HG02610 (cell line): Measurements from ENCODE around the gene ARL6IP4.
A peak's percentile ranks its signal among the peaks of the same experiment; 100 is the strongest.
"Not testable (repeated sequence)": the region's sequence is repeated elsewhere in the genome, so short reads cannot be mapped to it uniquely, and the experiment has no call there.

ENCODE experiments used
- ATAC-seq: cut with Tn5 transposase; IDR thresholded peaks from one replicate; pipeline ENCODE4 v1.9.1; 2021; ENCODE audit warnings: mild to moderate bottlenecking, moderate library complexity; ENCODE audit not compliant: unreplicated experiment

The ARL6IP4 gene

DNA sequence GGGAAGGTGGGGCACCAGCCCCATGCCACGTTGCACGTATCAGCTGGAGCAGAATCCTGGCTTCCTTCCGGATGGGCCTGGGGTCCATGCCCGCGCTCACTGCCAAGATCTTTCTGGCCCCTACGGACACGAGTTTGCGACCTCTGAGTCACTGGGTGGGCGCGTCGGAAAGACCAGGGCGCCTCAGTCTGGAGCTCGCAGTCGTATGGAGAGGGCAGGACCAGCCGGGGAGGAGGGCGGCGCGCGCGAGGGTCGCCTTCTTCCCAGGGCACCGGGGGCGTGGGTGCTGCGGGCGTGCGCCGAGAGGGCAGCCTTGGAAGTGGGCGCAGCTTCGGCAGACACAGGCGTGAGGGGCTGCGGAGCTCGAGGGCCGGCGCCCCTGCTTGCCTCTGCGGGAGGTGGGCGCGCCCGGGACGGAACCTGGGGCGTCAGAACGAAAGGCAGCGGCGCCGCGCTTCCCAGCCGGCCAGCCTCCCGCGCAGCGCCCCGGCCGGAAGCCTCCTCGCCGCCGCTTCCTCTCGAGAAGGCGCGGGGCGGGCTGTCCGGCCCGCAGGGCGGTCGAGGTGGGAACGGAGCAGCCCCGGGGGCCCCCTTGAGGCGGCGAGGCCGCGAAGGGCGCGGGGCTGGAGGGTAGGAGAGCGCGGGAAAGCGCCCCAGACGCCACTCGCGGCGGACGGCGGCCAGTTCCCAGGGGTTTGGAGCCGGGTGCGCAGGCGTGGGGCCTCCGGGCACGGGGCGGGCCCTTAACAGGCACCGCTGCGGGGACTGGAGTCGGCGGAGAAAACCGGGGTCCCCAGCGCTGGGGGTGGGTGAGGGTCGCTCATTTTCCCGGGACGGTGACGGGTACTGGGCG is at the start of gene ARL6IP4:
Gene ARL6IP4 (plus strand): TSS at position 499 of the 853 bp plus-strand sequence. CDS start 459 bp downstream, outside the sequence.
- peak; percentile 54 for ATAC-seq

DNA sequence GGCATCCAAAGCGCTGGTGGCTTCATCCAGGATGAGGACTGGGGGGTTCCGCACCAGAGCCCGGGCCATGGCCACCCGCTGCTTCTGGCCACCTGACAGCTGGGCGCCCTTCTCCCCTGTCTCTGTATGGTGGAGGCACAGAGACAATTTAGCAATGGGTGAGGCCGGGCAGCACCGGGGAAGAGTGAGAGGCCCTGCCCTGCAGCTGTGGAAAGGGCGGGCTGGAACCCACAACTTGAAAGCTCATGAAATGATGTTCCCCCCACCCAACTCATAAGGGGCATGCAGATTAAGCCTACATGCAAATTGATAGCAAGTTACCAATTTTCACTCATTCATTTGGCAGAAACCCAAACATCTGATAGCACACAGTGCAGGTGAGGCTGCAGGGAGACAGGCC is 48.3 kb upstream of the ARL6IP4 start:
- no peak for ATAC-seq

DNA sequence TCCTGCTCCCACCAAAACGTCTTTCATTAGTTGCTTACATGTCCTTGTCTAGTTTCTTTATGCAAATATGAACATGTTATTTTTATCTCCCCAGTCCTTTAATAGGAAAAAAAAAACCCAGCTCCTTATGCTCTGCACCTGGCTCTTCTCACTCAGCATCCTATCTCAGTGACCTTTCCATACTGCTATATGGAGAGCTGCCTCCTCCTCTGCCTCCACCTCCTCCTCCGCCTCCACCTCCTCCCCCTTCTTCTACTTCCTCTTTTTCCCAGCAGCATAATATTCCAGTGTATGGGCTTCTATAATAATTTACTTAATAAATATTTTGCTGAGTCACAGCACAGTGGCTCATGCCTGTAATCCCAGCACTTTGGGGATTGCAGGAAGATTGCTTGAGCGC is 45.8 kb upstream of the ARL6IP4 start:
- ATAC-seq, result no peak

DNA sequence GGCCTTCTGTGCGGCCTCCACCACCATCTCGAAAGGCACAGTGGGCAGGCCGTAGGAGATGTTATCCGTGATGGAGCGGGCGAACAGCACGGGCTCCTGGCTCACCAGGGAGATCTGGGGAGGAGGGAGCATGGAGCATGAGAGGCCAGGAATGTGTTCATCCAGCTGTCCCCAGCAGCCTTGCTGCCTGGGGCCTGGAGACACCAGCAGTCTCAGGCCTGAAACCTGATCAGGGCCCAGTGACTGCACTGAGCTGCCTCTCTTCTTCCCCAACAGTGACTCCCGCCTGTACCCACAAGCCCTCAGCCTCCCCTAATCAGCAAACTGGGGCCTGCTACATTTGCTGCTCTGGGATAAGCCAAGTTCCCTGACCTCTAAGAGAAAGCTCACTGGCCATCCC is 45.2 kb upstream of the ARL6IP4 start:
- ATAC-seq, result no peak

DNA sequence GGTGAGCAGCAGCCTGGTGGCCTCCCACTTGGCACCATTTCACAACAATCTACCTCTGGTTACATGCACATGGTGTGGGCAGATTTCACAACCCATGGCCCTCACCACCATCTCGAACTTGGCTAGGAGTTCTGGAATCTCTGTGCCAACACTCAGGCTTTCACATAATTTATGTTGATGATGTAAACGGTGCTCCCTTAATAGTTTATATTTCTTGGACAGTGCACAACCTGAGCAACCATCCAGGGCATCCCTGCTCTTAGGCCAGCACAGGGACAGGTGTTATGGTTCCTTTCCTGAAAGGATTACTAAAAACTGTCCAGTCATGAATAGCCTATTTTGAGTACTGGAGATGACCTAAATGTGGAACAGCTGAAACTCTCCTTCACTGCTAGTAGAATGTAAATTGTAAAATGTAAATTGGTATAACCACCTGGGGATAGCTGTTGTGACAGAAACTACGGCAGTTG is 42.8 kb upstream of the ARL6IP4 start:
- peak; percentile 45 for ATAC-seq

DNA sequence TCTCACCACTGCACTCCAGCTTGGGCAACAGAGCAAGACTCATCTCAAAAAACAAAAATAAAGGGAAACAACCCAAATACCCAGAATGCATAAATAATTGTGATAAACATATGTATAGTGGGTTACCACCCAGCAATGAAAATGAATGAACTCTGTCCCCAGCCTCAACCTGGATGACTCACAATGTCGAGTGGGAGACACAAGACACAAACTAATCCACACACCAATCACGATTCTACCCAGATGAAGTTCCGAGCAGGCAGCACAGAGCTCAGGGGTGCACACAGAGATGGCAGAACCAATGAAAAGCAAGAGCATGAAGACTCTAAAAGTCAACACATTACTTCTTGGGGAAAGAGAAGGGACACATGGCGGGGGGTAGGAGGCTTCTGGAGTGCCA is 41.4 kb upstream of the ARL6IP4 start:
- ATAC-seq, result no peak

DNA sequence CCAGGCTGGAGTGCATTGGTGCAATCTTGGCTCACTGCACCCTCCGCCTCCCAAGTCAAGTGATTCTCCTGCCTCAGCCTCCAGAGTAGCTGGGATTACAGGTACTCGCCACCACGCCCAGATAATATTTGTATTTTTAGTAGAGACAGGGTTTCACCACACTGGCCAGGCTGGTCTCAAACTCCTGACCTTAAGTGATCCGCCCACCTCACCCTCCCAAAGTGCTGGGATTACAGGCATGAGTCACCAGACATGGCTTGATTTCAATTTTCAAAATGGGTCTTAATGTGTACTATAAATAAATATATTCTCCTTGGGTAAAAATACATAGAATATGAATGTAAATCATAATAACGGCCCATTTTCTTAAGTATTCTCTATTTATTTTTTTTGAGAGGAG is 39.1 kb upstream of the ARL6IP4 start:
- not testable (repeated sequence) for ATAC-seq

DNA sequence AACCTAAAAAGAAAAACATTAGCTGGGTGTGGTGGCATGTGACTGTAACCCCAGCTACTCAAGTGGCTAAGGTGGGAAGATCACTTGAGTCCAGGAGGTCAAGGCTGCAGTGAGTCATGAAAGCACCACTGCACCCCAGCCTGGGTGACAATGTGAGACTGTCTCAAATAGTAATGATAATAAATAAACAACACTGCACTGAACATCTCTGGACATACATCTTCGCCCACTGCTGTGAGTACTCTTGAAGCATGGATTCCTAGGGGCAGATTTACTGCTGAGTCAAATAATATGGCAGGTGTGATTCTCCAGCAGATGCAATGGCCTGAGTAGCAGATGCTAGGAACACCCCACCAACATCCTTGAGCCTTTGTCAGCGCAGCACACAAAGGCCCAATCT is 37.8 kb upstream of the ARL6IP4 start:
- no peak for ATAC-seq

DNA sequence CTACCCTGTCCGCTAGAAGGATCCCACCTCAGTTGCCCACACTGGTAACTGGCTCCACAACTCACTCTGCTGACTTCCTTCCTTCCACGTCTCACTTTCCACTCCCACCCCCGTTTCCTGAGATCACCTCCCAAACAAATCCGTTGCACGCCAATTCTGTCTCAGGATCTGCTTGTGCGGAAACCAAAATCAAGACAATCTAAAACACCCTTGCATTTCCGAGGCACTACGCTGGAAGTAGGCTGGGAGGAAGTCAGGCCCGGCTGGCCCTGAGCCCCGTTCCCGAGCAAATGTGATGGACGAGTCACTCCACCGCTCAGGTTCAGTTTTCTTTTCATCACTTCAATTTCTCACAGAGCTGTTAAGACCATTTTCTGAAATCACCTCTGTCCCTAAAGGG is 37.3 kb upstream of the ARL6IP4 start:
- no peak for ATAC-seq

DNA sequence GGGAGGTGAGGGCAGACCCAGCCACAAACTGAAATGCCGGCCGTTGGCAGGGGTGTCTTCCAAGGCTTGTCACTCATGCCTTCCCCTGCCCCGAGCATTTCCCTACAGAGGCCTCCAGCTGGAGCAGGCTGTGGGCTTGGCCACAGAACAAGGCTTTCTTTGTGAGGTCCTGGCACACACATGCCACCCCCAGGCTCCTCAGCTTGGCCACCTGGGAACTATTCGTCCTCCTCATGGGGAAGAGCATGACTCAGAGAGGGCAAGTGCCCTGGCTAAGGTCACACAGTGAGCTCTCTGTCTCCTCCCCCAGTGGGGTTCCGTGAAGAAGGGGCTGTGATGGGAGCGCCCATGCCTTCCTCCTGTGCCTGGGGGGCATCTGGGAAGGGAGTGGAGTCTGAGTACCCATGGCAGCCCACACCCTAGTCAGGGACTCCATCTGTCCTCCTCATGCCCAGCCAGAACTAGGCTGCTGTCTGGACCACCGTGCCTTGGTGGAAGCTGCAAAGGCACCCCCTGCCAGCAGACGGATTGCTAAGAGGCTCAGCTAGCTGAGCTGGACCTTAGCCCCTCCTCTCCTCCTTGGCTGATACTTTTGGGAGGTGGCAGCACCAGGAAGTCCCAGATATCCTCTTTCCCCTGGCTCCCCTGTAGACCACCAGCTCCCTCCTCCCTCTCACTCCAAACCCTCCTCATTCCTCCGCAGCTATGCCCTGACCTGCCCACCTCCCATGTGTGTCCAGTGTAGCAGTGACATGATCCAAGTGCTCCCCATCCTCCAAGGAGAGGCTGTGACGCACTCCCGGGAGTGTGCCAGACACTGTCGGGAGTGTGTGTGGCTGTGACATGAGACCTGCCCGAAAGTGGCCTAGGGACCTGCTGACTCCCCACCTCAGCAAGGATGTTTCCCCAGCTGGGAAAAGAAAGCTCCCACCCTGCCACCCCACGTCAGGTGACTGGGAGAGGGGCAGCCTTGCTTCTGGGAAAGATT is 35.6 kb upstream of the ARL6IP4 start:
- ATAC-seq, result no peak

DNA sequence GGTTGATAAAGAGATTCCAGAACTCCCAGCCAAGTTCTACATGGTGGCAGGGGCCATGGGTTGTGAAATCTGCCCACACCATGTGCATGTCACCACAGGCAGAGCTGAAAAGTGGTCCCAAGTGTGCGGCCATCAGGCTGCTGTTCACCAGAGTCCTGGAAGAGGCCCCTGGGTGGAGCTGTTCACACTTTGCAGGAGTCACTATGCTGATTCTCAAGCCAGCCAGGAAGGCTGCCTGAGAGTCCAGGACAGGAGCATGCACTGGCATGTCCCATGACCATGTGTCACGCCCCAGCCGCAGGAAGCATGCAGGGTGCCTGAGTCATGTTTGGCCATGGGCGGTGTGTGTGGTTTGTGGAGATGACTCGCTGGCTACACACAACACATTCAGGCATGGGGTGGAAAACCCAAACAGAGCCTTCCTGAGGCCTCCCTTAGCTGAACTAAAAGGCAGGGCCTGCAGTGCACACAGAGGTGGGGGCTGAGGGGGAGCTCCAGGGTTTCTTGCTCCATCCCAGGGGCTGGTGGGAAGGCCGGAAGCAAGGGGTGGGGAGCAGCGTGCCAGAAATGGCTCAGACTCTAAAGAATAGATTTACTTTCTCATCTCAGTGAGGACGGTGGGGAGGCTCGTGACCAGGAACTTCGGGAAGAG is 33.7 kb upstream of the ARL6IP4 start:
- ATAC-seq, result peak; percentile 88

DNA sequence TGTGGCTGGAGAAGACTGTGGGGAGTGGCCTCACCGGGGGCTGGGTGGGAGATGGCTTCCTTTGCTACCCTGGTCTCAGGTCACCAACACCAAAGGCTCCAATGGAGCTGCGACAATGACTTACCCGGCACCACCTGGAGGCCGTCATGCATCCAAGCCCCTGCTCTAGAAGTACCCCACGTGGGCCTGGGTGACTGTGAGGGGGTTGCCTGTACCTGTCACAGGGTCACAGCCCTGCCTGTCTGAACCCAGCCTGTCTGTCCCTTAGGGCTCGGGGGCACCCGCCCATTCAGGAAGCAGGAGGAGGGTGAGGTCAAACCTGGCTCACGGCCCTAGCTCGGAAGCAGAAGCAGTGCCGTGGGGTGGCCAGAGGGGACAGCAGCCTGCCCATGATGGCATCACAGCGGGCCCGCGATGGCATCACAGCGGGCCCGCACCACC is 33.1 kb upstream of the ARL6IP4 start:
- no peak for ATAC-seq

DNA sequence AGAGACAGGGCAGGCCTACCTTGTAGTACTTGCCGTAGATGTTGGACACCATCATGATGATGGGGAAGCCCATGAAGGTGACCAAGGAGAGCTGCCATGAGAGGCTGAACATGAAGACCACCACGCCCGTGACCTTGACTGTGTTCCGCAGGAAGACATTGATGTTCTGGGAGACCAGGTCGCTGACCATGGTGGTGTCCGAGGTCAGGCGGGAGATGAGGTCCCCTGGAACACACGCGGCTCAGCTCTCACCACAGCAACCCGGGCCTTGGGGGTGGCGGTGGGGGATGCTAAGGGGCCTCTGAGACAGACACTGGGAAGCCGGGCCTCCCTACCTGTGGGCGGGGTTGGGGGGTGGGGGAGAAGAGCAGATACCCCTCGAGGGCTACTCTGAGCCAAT is 31.9 kb upstream of the ARL6IP4 start:
- ATAC-seq, result no peak

DNA sequence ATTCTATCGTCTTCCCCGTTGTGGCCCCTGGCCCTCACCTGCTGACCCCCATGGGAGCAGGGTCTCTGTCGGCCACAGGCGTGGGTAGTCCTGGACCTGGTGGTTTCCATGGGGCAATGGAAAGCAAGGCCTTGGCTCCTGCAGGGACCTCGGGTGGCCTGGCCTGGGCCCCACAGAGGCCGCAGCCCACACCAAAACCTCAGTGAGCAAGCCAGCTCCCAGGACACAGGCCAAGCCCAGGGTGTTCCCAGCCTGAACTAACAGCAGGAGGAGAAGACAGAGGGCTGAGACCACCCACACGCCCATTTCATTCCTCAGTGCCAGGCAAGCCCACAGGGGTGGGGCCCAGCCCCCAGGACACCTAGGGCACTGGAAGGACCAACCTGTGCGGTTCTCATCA is 31.1 kb upstream of the ARL6IP4 start:
- ATAC-seq, result no peak

DNA sequence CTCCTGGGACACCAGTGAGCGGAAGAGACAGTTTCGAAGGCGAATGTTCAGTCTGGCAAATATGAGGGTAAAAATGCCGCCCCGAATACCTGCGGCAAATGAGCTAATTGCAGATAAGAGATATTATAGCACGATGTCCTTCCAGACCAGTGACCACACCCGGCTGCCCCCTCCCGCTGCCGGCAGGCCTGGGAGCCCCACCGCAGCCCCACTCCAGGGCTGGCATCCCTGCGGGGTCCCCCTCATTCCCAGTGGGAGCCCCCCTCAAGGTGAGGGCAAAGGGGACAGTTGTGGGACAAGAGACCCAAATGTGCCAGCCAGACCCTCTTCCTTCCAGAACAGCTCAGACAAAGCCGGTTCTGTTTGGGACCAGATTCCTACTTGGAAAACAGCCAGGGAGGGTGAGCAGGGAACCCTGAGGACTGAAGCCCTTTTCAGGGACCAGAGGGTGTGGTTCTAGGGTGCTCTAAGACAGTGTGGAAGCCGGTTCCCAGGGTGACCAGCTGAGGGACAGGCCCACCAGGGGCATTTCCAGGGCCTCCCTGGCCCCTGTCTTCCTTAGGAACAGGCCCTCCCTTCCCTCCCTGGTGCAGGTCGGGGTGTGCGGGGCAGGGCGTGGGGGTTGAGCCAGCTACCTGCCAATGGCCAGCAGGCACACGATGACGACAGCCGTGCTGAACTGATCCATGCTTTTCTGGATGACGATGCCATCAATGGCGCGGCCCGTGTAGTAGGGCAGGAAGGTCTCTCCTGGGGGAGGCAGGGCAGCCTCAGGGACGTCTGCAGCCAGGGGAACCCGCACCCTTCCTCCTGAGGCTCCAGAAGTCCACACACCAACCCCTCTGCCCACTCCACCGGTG is 30.4 kb upstream of the ARL6IP4 start:
- no peak for ATAC-seq

DNA sequence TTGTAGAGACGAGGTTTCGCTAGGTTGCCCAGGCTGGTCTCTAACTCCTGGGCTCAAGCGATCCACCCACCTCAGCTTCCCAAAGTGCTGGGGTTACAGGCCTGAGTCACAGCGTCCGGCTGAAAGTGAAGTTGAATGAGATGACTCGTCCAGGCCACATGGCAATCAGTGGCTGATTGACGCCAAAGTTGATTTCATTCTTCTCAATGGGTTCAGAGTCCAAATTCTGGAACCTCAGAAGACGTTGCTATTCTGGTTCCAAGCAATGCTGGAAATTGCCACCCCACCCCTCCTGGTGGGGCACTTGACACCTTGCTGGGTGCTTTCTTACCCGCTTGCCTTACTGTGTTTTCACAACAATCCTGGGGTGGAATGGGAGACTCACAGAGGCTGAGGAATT is 29.1 kb upstream of the ARL6IP4 start:
- no peak for ATAC-seq

DNA sequence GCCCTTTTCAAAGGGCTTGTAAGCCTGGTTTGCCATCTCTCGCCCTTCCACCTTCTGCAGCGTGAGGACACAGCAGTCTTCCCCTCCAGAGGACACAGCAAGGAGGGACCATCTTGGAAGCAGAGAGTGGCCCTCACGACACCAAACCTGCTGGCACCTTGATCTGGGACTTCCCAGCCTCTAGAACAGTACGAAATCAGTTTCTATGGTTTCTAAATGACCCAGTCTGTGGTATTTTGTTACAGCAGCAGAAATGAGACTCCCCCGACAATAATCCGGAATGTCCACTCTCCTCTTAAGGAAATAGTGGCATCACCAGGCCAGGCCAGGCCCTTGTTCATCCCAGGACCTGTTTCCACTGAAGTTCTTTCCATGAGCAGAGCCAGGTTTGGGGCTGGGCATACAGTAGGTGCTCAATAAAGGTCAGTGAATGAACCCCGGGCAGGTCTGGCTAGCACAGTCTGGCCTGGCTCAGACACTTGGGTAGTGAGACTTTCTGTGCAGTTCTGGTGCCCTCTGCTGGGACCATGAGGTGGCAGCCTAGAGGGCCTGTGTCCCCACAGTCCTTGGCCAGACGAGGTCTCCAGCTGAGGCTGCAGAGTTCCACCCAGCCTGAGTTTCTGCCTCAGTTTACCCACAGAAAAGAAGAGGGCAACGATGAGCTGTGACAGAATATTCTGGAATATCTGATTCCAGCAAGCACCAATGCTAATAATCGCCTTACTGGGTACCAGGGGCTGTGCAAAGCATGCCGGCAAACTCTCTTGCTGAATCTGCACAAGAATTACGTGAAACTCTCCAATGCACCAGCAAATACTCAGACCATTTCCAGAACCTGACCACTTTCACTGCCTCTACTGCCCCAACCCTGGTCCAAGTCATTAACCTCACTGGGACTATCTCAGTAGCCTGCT is 28.2 kb upstream of the ARL6IP4 start:
- ATAC-seq, result peak; percentile 54

DNA sequence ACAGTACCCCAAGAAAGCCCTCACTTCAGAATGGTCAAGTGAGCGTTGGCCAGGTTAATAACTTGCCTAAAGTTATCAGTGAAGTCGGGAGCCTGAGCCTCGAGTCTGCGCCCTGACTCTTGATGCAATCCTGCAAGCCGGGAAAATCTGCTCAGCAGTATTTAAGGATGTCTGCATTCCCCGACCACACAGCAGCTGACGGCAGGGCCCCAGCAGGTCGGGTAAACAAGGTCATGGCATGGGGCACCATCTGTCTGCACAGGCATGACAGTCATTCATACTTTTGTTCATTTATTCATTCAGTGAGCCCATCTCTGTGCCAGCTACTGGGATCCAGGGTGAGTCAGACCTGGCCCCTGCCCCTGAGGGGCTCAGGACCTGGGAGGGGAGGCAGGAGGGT is 25.3 kb upstream of the ARL6IP4 start:
- ATAC-seq, result no peak

DNA sequence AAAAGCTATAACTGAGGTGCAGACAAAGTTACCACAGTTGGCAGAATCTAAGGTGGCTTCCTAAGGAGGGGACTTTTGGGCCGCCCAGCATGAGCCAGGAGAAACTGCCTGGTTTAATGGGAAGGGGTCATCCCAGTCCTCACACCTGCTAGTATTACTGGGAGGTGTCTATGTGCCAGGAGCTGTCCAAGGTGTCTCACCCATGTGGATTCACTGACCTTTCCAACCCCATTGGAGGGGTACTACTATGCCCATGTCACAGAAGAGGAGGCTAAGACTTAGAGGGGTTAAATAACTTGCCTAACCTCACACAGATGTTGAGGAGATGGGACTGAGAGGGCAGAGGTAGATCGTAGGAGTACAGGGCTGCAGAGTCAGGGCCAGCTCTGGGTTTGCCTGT is 24.4 kb upstream of the ARL6IP4 start:
- ATAC-seq, result no peak
